HG03025 (cell line): Measurements from ENCODE around the gene FAM228B.
"Not testable (repeated sequence)": the region's sequence is repeated elsewhere in the genome, so short reads cannot be mapped to it uniquely, and the experiment has no call there.

Experiments used
- ATAC-seq: cut with Tn5 transposase; IDR thresholded peaks from one replicate; pipeline ENCODE4 v1.9.1; 2021; ENCODE audit warnings: mild to moderate bottlenecking, moderate library complexity; ENCODE audit not compliant: unreplicated experiment, low FRiP score

FAM228B gene

GRCh38 chr2:24123195-24123921, at the start of gene FAM228B, which contains the start of gene PFN4:
Gene FAM228B (plus strand): TSS chr2:24123469. CDS start chr2:24124362, 893 bp downstream.
Gene PFN4 (minus strand): TSS chr2:24123334. CDS start chr2:24122535, 799 bp downstream.
- peak; percentile 85 for ATAC-seq

- ATAC-seq, result no peak
These were observed 49.5 kb upstream of the FAM228B start for GRCh38 chr2:24073816-24074215.

- ATAC-seq, result no peak
These were observed 48.0 kb upstream of the FAM228B start for GRCh38 chr2:24075259-24075658.

GRCh38 chr2:24075915-24076848, 47.1 kb upstream of the FAM228B start, which contains the start of gene SF3B6:
Gene SF3B6 (minus strand): TSS chr2:24076326. CDS start chr2:24076229, 97 bp downstream.
- peak; percentile 89 for ATAC-seq

- ATAC-seq, result peak; percentile 11
These were observed 46.3 kb upstream of the FAM228B start for GRCh38 chr2:24076849-24077534.

GRCh38 chr2:24077535-24077877, 45.8 kb upstream of the FAM228B start:
- no peak for ATAC-seq

GRCh38 chr2:24077879-24078278, 45.4 kb upstream of the FAM228B start:
- no peak for ATAC-seq

- ATAC-seq, result no peak
These were observed 42.6 kb upstream of the FAM228B start for GRCh38 chr2:24080701-24081100.

- no peak for ATAC-seq
These were observed 40.3 kb upstream of the FAM228B start for GRCh38 chr2:24082787-24083566.

- ATAC-seq, result peak; percentile 62
These were observed 39.5 kb upstream of the FAM228B start for GRCh38 chr2:24083567-24084385.

GRCh38 chr2:24084386-24085199, 38.7 kb upstream of the FAM228B start, which contains the start of gene TP53I3:
Gene TP53I3 (minus strand): TSS chr2:24084834. CDS start chr2:24084326, 508 bp downstream.
- ATAC-seq, result peak; percentile 76

GRCh38 chr2:24085200-24085489, 38.1 kb upstream of the FAM228B start:
- no peak for ATAC-seq

GRCh38 chr2:24086241-24086640, 37.0 kb upstream of the FAM228B start:
- ATAC-seq, result no peak

- no peak for ATAC-seq
These were observed 36.2 kb upstream of the FAM228B start for GRCh38 chr2:24087032-24087431.

- no peak for ATAC-seq
These were observed 34.4 kb upstream of the FAM228B start for GRCh38 chr2:24088821-24089359.

GRCh38 chr2:24093270-24093669, 30.0 kb upstream of the FAM228B start:
- ATAC-seq, result not testable (repeated sequence)

GRCh38 chr2:24095171-24095677, 28.0 kb upstream of the FAM228B start:
- not testable (repeated sequence) for ATAC-seq

- ATAC-seq, result not testable (repeated sequence)
These were observed 22.5 kb upstream of the FAM228B start for GRCh38 chr2:24100732-24101131.
